Gastrocnemius medialis (tissue), 4 donors: Measurements from ENCODE around the gene AADACL4.

Source experiments
- CTCF ChIP-seq, 5 experiments: fragments of 450-650 bp in 3 of 5; fragments of 200-600 bp in 2 of 5; sonication (generic) in 2 of 5; IDR thresholded peaks in 4 of 5; conservative IDR thresholded peaks in 1 of 5; 1 replicate in 4 of 5; 2 replicates in 1 of 5; pipeline ENCODE4 v1.5.1; 2016 to 2019; ENCODE audit warnings: antibody characterized with exemption in 5 of 5, mild to moderate bottlenecking in 3 of 5, moderate library complexity in 3 of 5
- POLR2A ChIP-seq, 2 donors: fragments of 450-650 bp; IDR thresholded peaks; one replicate each; pipeline ENCODE4 v1.6.1; 2017; ENCODE audit warnings: antibody characterized with exemption in 2 of 2, mild to moderate bottlenecking in 2 of 2, moderate library complexity in 2 of 2

GRCh38 chr1:12630946-12631530 is 12.8 kb upstream of the AADACL4 start:
- no peak for TF ChIP-seq POLR2A (IDR thresholded peaks at IDR 0.05)
- no peak for TF ChIP-seq CTCF (IDR thresholded peaks at IDR 0.05 in 4 of 5, conservative IDR thresholded peaks at IDR 0.05 in 1 of 5)
